Measurements from ENCODE around the gene ADAM12. TPM values are rescaled to one million over a fixed set of nuclear protein-coding genes. Genes with fewer than 3 reads are reported as not detected.

Gene ADAM12
- total and polyA plus RNA-seq, 4 donors, result 0.03 to 0.33 (median 0.19) TPM

DNA sequence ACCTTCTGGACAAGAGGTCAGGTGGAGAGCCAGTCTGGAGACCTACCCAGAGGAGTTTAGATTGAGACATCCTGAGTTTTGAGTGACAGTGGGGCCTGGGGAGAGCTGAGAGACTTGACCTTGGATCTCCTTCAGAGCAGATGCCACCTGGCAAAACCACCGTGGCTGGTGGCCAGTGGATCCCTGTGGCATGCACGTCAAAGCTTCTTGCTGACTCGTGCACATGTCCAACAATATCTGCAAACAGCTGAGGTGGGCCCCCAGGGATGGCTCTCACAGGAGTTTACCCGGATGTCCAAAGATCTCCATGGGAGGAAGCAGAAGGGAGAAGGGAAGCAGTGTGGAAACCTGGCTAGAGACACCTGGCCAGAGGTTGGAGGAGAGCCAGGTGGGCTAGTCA, 261.4 kb downstream of the ADAM12 start (continued):
- TF ChIP-seq, protein P1, sequence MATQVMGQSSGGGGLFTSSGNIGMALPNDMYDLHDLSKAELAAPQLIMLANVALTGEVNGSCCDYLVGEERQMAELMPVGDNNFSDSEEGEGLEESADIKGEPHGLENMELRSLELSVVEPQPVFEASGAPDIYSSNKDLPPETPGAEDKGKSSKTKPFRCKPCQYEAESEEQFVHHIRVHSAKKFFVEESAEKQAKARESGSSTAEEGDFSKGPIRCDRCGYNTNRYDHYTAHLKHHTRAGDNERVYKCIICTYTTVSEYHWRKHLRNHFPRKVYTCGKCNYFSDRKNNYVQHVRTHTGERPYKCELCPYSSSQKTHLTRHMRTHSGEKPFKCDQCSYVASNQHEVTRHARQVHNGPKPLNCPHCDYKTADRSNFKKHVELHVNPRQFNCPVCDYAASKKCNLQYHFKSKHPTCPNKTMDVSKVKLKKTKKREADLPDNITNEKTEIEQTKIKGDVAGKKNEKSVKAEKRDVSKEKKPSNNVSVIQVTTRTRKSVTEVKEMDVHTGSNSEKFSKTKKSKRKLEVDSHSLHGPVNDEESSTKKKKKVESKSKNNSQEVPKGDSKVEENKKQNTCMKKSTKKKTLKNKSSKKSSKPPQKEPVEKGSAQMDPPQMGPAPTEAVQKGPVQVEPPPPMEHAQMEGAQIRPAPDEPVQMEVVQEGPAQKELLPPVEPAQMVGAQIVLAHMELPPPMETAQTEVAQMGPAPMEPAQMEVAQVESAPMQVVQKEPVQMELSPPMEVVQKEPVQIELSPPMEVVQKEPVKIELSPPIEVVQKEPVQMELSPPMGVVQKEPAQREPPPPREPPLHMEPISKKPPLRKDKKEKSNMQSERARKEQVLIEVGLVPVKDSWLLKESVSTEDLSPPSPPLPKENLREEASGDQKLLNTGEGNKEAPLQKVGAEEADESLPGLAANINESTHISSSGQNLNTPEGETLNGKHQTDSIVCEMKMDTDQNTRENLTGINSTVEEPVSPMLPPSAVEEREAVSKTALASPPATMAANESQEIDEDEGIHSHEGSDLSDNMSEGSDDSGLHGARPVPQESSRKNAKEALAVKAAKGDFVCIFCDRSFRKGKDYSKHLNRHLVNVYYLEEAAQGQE (IDR thresholded peaks at IDR 0.05), result no peak

DNA sequence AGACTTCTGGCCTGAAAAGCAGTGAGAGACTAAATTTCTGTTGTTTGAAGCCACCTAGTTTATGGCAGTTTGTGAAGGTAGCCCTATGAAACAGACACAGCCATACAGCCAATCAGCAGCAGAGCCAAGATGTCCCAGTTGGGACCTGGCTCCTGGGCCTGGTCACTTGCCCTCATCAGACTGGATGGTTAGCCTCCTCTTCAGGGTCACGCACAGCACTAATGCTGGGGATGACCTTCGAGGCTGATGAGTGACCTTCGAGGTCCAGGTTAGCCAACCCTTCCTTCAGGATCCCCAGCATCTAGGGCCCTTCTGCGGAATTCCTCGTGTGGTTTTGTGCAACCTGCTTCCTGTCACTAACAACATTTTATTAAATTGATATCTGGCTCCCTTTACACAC, 262.3 kb downstream of the ADAM12 start:
- H3K4me1 ChIP-seq (ENCODE audit: control insufficient read depth in 4 of 4, insufficient read depth in 4 of 4, low read length in 3 of 4), result peaks cover 0 to 3% (median 0%) of the 10 kb centered on the region in 4 donors
- H3K9ac ChIP-seq (ENCODE audit: low read depth in 1 of 2, low read length in 2 of 2), result no peak overlapping the region
- H3K4me3 ChIP-seq (ENCODE audit: low read depth in 1 of 3, low read length in 3 of 3), result no peak overlapping the region
- no peak overlapping the region for H3K27ac ChIP-seq (ENCODE audit: low read depth in 1 of 2, low read length in 2 of 2)
- no peak for DNase-seq (ENCODE audit: low spot score)
- 86% methylated on average over 5 of the region's 5 CpGs for whole genome bisulfite sequencing
- TF ChIP-seq, protein P2, sequence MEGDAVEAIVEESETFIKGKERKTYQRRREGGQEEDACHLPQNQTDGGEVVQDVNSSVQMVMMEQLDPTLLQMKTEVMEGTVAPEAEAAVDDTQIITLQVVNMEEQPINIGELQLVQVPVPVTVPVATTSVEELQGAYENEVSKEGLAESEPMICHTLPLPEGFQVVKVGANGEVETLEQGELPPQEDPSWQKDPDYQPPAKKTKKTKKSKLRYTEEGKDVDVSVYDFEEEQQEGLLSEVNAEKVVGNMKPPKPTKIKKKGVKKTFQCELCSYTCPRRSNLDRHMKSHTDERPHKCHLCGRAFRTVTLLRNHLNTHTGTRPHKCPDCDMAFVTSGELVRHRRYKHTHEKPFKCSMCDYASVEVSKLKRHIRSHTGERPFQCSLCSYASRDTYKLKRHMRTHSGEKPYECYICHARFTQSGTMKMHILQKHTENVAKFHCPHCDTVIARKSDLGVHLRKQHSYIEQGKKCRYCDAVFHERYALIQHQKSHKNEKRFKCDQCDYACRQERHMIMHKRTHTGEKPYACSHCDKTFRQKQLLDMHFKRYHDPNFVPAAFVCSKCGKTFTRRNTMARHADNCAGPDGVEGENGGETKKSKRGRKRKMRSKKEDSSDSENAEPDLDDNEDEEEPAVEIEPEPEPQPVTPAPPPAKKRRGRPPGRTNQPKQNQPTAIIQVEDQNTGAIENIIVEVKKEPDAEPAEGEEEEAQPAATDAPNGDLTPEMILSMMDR (IDR thresholded peaks at IDR 0.05; ENCODE audit: low read depth, low read length, missing input control), result no peak
- H3K9me3 ChIP-seq (ENCODE audit: control insufficient read depth in 4 of 4, low read length in 3 of 4), result no peaks in the 10 kb centered on the region
- no peaks in the 10 kb centered on the region for H3K36me3 ChIP-seq (ENCODE audit: control insufficient read depth in 4 of 4, insufficient read depth in 3 of 4, low read depth in 1 of 4, low read length in 3 of 4)
- H3K27me3 ChIP-seq (ENCODE audit: control insufficient read depth in 4 of 4, insufficient read depth in 4 of 4, low read length in 3 of 4), result no peaks in the 10 kb centered on the region

DNA sequence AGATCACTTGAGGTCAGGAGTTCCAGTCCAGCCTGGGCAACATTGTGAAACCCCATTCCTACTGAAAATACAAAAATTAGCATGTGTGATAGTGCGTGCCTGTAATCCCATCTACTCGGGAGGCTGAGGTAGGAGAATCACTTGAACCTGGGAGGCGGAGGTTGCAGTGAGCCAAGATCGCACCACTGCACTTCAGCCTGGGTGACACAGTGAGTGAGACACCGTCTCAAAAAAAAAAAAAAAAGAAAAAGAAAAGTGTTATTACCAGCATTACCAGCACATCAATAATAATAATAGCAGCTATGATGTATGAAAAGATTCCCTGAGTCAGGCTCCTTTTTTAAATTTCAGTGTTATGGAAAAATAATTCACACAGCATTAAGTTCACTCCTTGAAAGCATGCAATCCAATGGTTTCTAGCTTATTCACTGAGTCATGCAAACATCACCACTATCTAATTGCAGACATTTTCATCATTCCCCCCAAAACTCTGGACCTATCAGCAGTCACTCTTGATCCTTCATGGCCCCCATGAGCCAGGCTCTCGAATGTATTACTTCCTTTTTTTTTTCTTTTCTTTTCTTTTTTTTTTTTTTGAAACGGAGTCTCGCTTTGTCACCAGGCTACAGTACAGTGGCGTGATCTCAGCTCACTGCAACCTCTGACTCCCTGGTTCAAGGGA, 263.5 kb downstream of the ADAM12 start:
- no peak for TF ChIP-seq FOXA1 (IDR thresholded peaks at IDR 0.05)
- Histone ChIP-seq H3K4me3 (ENCODE audit: low read depth in 1 of 3, low read length in 3 of 3) (no peak overlapping the region), H3K9me3 (ENCODE audit: control insufficient read depth in 4 of 4, low read length in 3 of 4) (no peaks in the 10 kb centered on the region), H3K27ac (ENCODE audit: low read depth in 1 of 2, low read length in 2 of 2) (no peak overlapping the region), H3K4me1 (ENCODE audit: control insufficient read depth in 4 of 4, insufficient read depth in 4 of 4, low read length in 3 of 4) (peaks cover 0 to 3% (median 0%) of the 10 kb centered on the region in 4 donors), H3K9ac (ENCODE audit: low read depth in 1 of 2, low read length in 2 of 2) (no peak overlapping the region), H3K27me3 (ENCODE audit: control insufficient read depth in 4 of 4, insufficient read depth in 4 of 4, low read length in 3 of 4) (no peaks in the 10 kb centered on the region), H3K36me3 (ENCODE audit: control insufficient read depth in 4 of 4, insufficient read depth in 3 of 4, low read depth in 1 of 4, low read length in 3 of 4) (no peaks in the 10 kb centered on the region)
- 85% methylated on average over 9 of the region's 9 CpGs for WGBS
- no peak for DNase-seq (ENCODE audit: low spot score)

DNA sequence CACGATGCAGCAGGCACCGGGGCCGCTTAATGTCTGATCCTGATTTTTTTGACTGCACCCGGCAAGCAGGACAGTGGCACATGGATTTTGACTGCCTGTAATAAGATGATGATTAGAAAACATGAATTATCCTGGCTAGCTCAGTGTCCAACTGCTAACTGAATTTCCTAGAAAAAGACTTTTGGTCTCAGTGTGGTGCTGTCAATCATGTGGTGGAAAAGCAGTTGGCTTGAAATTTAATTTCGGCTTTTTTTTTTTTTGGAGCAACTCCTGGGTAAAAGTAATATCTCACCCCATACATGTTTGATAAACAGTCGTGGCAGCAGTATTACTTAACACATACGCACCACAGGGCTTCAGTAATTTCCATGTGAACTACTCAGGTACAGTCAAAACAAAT, 264.2 kb downstream of the ADAM12 start:
- WGBS, result 82% methylated on average over 7 of the region's 7 CpGs
- Histone ChIP-seq H3K4me1 (ENCODE audit: control insufficient read depth in 4 of 4, insufficient read depth in 4 of 4, low read length in 3 of 4) (peaks cover 0 to 3% (median 0%) of the 10 kb centered on the region in 4 donors), H3K27ac (ENCODE audit: low read depth in 1 of 2, low read length in 2 of 2) (no peak overlapping the region), H3K9ac (ENCODE audit: low read depth in 1 of 2, low read length in 2 of 2) (no peak overlapping the region), H3K27me3 (ENCODE audit: control insufficient read depth in 4 of 4, insufficient read depth in 4 of 4, low read length in 3 of 4) (no peaks in the 10 kb centered on the region), H3K9me3 (ENCODE audit: control insufficient read depth in 4 of 4, low read length in 3 of 4) (no peaks in the 10 kb centered on the region), H3K4me3 (ENCODE audit: low read depth in 1 of 3, low read length in 3 of 3) (no peak overlapping the region), H3K36me3 (ENCODE audit: control insufficient read depth in 4 of 4, insufficient read depth in 3 of 4, low read depth in 1 of 4, low read length in 3 of 4) (no peaks in the 10 kb centered on the region)
- DNase-seq (ENCODE audit: low spot score), result no peak
- no peak for TF ChIP-seq HNF4A (conservative IDR thresholded peaks at IDR 0.05)
- no peak for TF ChIP-seq RXRA (IDR thresholded peaks at IDR 0.05)
- TF ChIP-seq, protein P3, sequence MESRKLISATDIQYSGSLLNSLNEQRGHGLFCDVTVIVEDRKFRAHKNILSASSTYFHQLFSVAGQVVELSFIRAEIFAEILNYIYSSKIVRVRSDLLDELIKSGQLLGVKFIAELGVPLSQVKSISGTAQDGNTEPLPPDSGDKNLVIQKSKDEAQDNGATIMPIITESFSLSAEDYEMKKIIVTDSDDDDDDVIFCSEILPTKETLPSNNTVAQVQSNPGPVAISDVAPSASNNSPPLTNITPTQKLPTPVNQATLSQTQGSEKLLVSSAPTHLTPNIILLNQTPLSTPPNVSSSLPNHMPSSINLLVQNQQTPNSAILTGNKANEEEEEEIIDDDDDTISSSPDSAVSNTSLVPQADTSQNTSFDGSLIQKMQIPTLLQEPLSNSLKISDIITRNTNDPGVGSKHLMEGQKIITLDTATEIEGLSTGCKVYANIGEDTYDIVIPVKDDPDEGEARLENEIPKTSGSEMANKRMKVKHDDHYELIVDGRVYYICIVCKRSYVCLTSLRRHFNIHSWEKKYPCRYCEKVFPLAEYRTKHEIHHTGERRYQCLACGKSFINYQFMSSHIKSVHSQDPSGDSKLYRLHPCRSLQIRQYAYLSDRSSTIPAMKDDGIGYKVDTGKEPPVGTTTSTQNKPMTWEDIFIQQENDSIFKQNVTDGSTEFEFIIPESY (IDR thresholded peaks at IDR 0.05), result no peak
- TF ChIP-seq NR2F2 (IDR thresholded peaks at IDR 0.05), result no peak
- TF ChIP-seq YY1 (IDR thresholded peaks at IDR 0.05), result no peak
- TF ChIP-seq, protein P1 (IDR thresholded peaks at IDR 0.05), result no peak
- TF ChIP-seq HNF4G (IDR thresholded peaks at IDR 0.05), result no peak
- TF ChIP-seq FOXA1 (IDR thresholded peaks at IDR 0.05), result no peak
- TF ChIP-seq, protein P4, sequence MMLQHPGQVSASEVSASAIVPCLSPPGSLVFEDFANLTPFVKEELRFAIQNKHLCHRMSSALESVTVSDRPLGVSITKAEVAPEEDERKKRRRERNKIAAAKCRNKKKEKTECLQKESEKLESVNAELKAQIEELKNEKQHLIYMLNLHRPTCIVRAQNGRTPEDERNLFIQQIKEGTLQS (IDR thresholded peaks at IDR 0.05), result no peak
- TF ChIP-seq, protein P2 (IDR thresholded peaks at IDR 0.05; ENCODE audit: low read depth, low read length, missing input control), result no peak

Measured in liver (tissue), 9 donors.